Sciatic nerve (tissue), 2 donors: ENCODE results near the gene PANK4. TPM values are rescaled to one million over a fixed set of nuclear protein-coding genes. Genes with fewer than 3 reads are reported as not detected.

Experiments used
- ATAC-seq: fragments of 200-7000 bp; cut with Tn5 transposase; one replicate; pipeline ENCODE4 v1.9.1; 2020; ENCODE audit warnings: mild to moderate bottlenecking, moderate library complexity
- DNase-seq: peaks from one replicate; pipeline ENCODE4 v3.0.0-alpha.2; 2020; ENCODE audit warnings: low spot score
- intact Hi-C: fragments of 100-400 bp; cut with DNase I; formaldehyde crosslinking; loops from one replicate; pipeline ENCODE4 v1.14.2; 2022
- total RNA-seq: library from RNA; stranded (reverse); fragmentation: NEBNext Ultra II Directional; extraction: Animal tissue kit (Norgen Biotek cat#: 25700); gene quantifications from one replicate; pipeline ENCODE4 v1.2.1, GENCODE V29; 2021
- donor health status: DM: no; HTN: no; CAD: no.
- donor health status: DM: no; HTN: no; CAD: no.

The PANK4 gene
- total RNA-seq, 1 donor from 2014 or later: 32.3 TPM

- intact Hi-C loops: loop anchor here (10.0 kb wide), 1 partner anchor 351 kb away; no protein-coding TSS in a partner anchor
- ATAC-seq (no peak), DNase-seq (no peak)
These were observed 9.1 kb upstream of the PANK4 start for GRCh38 chr1:2535455-2535854.

GRCh38 chr1:2534687-2535441 is 8.5 kb upstream of the PANK4 start:
- DNase-seq (no peak), ATAC-seq (no peak)
- intact Hi-C loops: loop anchor here (10.0 kb wide), 1 partner anchor 350 kb away; no protein-coding TSS in a partner anchor

- DNase-seq: no peak
- intact Hi-C loops: loop anchor here (10.0 kb wide), 1 partner anchor 350 kb away; no protein-coding TSS in a partner anchor
- no peak for ATAC-seq
These were observed 7.9 kb upstream of the PANK4 start for GRCh38 chr1:2534315-2534686.

- DNase-seq: no peak
- intact Hi-C loops: loop anchor here (10.0 kb wide), 1 partner anchor 349 kb away; no protein-coding TSS in a partner anchor
- ATAC-seq: no peak
These were observed 7.0 kb upstream of the PANK4 start for GRCh38 chr1:2533365-2533764.

- intact Hi-C loops: loop anchor here (10.0 kb wide), 1 partner anchor 348 kb away; no protein-coding TSS in a partner anchor
- DNase-seq (no peak), ATAC-seq (no peak)
These were observed 6.2 kb upstream of the PANK4 start for GRCh38 chr1:2532485-2533160.

GRCh38 chr1:2530513-2531361 is 4.3 kb upstream of the PANK4 start:
- DNase-seq (no peak), ATAC-seq (no peak)
- intact Hi-C loops: loop anchor here (10.0 kb wide), 1 partner anchor 346 kb away; no protein-coding TSS in a partner anchor

- ATAC-seq (no peak), DNase-seq (no peak)
- intact Hi-C loops: loop anchor here (10.0 kb wide), 1 partner anchor 345 kb away; no protein-coding TSS in a partner anchor
These were observed 3.6 kb upstream of the PANK4 start, which contains the start of gene HES5 for GRCh38 chr1:2529784-2530512. HES5 (minus strand) TSS chr1:2530263; CDS start chr1:2530164, 99 bp downstream.

- no peak for ATAC-seq
- intact Hi-C loops: no loop called here
- DNase-seq: no peak
These were observed 2.8 kb upstream of the PANK4 start for GRCh38 chr1:2528966-2529783.

- intact Hi-C loops: no loop called here
- ATAC-seq (no peak), DNase-seq (no peak)
These were observed 2.2 kb upstream of the PANK4 start for GRCh38 chr1:2528611-2528965.

- ATAC-seq (no peak), DNase-seq (no peak)
- intact Hi-C loops: no loop called here
These were observed 1.6 kb upstream of the PANK4 start for GRCh38 chr1:2528016-2528415.

GRCh38 chr1:2527556-2527860 is 1.1 kb upstream of the PANK4 start:
- ATAC-seq: peak; percentile 1
- DNase-seq: no peak
- intact Hi-C loops: no loop called here

GRCh38 chr1:2526824-2527555 is 594 bp upstream of the PANK4 start:
- intact Hi-C loops: no loop called here
- ATAC-seq: no peak
- no peak for DNase-seq

GRCh38 chr1:2525572-2525919 is 850 bp downstream of the PANK4 start:
- DNase-seq (no peak), ATAC-seq (no peak)
- intact Hi-C loops: no loop called here

GRCh38 chr1:2523891-2524609 is 2.3 kb downstream of the PANK4 start:
- intact Hi-C loops: no loop called here
- no peak for DNase-seq

GRCh38 chr1:2523191-2523890 is 3.1 kb downstream of the PANK4 start:
- intact Hi-C loops: no loop called here
- ATAC-seq: no peak
- no peak for DNase-seq

More at GRCh38 chr1:2523891-2524609, 2.3 kb downstream of the PANK4 start:
- no peak for ATAC-seq

- intact Hi-C loops: no loop called here
- ATAC-seq: no peak
- no peak for DNase-seq
These were observed 4.2 kb downstream of the PANK4 start for GRCh38 chr1:2522230-2522629.
